Epithelial cell of proximal tubule (primary cell): ENCODE measurements around the gene QSOX2. TPM values are rescaled to one million over a fixed set of nuclear protein-coding genes. Genes with fewer than 3 reads are reported as not detected.

ENCODE experiments used
- DNase-seq: peaks from one replicate; pipeline ENCODE4 v3.0.0-alpha.2; 2011; ENCODE audit warnings: low read depth
- H3K4me3 ChIP-seq: 2 replicates; pipeline ENCODE4 v1.5.1; 2011; ENCODE audit warnings: low read depth, mild to moderate bottlenecking, low read length
- CTCF ChIP-seq: conservative IDR thresholded peaks from 2 replicates; pipeline ENCODE4 v1.5.1; 2012; ENCODE audit warnings: low read depth, mild to moderate bottlenecking, low read length
- total RNA-seq: library from RNA; depleted of rRNA; stranded (reverse); fragments of >200 nt; gene quantifications from 2 replicates; pipeline ENCODE4 v1.2.3, GENCODE V29; 2015

Gene QSOX2
- total RNA-seq, 1 donor from 2014 or later = 17.8 TPM

GRCh38 chr9:136248951-136249876 lies 3.6 kb upstream of the QSOX2 start:
- H3K4me3 ChIP-seq = no peak overlapping the region
- no peak for TF ChIP-seq CTCF
- no peak for DNase-seq

DNA sequence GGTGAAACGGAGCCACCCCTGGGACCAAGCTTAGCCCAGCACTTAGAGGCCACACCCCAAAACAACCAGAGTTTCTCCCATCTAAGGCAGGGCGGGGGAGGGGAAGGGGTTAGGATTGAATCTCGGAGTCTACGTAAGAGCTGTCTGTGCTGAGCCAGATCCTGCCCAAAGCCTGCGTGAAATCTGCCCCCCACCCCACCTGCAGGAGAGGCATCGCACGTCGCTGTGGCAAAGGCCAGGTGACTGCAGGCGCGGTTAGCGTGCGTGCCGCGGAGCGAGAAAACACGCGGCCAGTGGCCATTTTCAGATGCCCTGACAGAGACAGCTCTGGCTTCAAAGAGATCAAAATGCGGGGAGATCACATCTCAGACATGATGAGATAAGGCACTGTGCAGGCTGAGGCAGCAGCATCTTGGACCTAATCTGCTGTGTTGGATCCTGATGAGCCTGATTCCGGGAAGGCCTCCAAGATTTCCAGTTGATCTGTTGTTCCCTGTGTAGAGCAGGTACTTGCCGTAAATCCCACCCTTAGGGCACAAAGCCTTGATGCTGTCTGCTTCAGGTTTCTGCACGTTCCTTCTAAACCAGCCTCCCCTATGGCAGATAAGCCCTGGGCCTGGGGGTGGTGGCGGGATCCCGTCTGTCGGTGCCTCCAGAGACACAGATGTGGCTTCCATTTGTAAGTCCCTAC lies 2.5 kb upstream of the QSOX2 start:
- no peak for DNase-seq

DNA sequence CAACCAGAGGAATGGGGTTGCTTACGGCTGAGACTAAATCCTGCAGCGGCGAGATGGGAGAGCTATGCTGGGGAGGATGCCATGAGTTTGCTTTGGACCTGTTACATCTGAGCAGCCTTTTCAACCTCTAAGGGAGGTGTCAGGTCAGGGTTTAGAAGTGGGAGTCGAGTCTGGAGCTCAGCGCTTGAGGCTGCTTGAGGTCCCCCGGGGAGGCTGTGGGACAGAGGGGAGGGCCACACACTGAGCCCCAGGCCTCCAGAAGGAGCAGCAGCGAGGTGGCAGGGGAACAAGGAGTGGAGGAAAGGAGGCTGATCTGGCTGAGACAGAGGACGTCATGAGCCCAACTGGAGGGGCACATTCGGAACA lies 1.9 kb upstream of the QSOX2 start:
- no peak for TF ChIP-seq CTCF
- H3K4me3 ChIP-seq = no peak overlapping the region
- no peak for DNase-seq

More for the DNA sequence above, 2.5 kb upstream of the QSOX2 start:
- H3K4me3 ChIP-seq = no peak overlapping the region
- no peak for TF ChIP-seq CTCF

- DNase-seq = no peak
- no peak for TF ChIP-seq CTCF
- H3K4me3 ChIP-seq = no peak overlapping the region
Measured at GRCh38 chr9:136246849-136247550, 1.4 kb upstream of the QSOX2 start.

DNA sequence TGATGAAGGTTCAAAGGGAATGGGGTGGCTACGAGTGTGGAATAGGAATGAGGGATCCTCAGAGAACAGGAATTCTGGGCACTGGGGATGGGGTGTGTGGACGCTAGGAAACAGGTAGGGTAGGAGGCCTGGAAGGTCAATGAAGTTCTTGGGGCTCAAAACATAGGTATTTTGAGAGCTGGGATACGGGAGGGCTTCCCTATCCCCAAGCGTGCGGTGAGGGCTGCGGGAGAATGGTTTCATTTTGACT lies 718 bp downstream of the QSOX2 start:
- DNase-seq = no peak
- TF ChIP-seq CTCF = no peak
- H3K4me3 ChIP-seq = peak overlapping the region; percentile 88

DNA sequence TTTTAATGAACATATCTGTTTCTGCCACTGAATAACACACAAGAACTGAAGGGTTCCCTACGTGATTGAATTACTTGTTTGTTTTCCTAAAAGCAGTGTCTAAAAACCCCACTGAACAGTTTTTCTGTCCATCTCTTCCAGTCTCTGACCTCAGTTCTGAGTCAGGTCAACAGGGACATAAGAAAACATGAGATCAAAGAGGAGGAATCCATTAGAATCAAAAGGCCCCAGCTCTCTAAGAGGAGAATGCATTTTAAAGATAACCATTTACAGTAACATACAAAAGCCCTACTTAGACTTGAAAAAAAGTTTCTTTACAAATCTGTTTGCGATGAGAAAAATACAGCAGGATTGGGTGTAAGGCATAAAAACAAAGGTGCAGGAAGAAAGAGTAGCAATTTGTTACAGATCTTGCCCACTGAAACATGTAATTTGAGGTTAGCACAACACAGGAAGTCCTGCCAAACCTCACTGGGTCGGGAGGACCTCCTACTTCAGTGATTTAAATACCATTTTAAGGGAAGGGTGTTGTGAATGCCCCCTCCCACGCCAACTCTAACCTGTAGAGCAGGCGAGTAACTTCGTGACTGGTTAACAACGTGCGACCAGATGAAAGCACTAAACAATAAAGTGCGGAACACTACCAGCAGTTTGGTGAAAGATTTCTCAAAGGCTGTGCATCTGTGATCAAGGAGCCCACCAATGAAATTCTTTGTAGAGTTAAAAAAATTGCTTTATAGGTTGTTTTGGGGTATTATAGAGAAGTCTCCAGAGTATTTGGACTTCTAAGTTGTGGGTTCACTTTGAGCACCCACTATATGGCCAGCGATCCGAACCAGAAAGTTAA lies 1.3 kb downstream of the QSOX2 start:
- peak overlapping the region; percentile 88 for H3K4me3 ChIP-seq
- TF ChIP-seq CTCF = no peak
- DNase-seq = no peak
